ENCODE data around the gene ACY1. TPM values are rescaled to one million over a fixed set of nuclear protein-coding genes. Genes with fewer than 3 reads are reported as not detected.
"Not testable (repeated sequence)": the region's sequence is repeated elsewhere in the genome, so short reads cannot be mapped to it uniquely, and the experiment has no call there.

The ACY1 gene
- total and polyA plus RNA-seq, 2 of the 13 experiments (the other 11 are each of a cell fraction or from before 2014, with no cell fraction given): 113 to 162 TPM

- ATAC-seq (no peak; the same call in 2 of the 3 replicates), FAIRE-seq (no peak), DNase-seq (ENCODE audit: low spot score) (no peak)
- Histone ChIP-seq H3K9me3 (ENCODE audit: low read length) (no peaks in the 10 kb centered on the region), H2AFZ (ENCODE audit: low read length) (no peak overlapping the region), H3K9ac (ENCODE audit: insufficient read depth, low read depth, low read length) (no peak overlapping the region), H3K79me2 (ENCODE audit: insufficient read depth, low read length) (peaks cover 21% of the 10 kb centered on the region), H4K20me1 (ENCODE audit: insufficient read depth, low read length) (peaks cover 3% of the 10 kb centered on the region; the same call in 1 of the 2 replicates), H3K27ac (ENCODE audit: extremely low read length, insufficient read depth, low read length) (peak overlapping the region; percentile 37), H3K4me1 (ENCODE audit: insufficient read depth, low read length) (peaks cover 45% of the 10 kb centered on the region), H3K4me3 (replicated peaks in 1 of 3; ENCODE audit: insufficient read depth in 1 of 3, low read depth in 2 of 3, low read length in 3 of 3) (no peak overlapping the region), H3K27me3 (ENCODE audit: control insufficient read depth in 1 of 2, insufficient read depth in 2 of 2, low read length in 2 of 2) (no peaks in the 10 kb centered on the region; a peak in 1 of 5 replicates), H3K4me2 (ENCODE audit: low read depth, low read length) (no peak overlapping the region), H3K36me3 (replicated peaks in 1 of 2; ENCODE audit: control insufficient read depth in 1 of 2, insufficient read depth in 2 of 2, low read length in 2 of 2) (peaks cover 9 to 18% of the 10 kb centered on the region in 2 experiments)
- intact Hi-C loops (cut with micrococcal nuclease; ENCODE audit: unreplicated experiment): no loop called here
- in situ Hi-C loops (cut with HindIII; ENCODE audit: extremely low pct_ligation_motif_present, low pct_unique_long_range_greater_than_20kb): no loop called here
- WGBS (ENCODE audit: low lambda C conversion rate): 97% methylated on average over 2 of the region's 3 CpGs
- CTCF ChIA-PET (ENCODE audit: low intra/inter-chr PET ratio, low total read pairs): no interaction called here
- peak; percentile 24; the same call in 1 of the 2 replicates for TF ChIP-seq POLR2AphosphoS5 (IDR thresholded peaks at IDR 0.05; ENCODE audit: low read depth, low read length)
- TF ChIP-seq SMAD3 (CRISPR knock-in tag; IDR thresholded peaks at IDR 0.05): no peak
- peak; percentile 20 for TF ChIP-seq AGO2 (optimal IDR thresholded peaks at IDR 0.05; ENCODE audit: low read depth, low read length)
- peak; percentile 56 for TF ChIP-seq RBFOX2 (IDR thresholded peaks at IDR 0.05; ENCODE audit: low read depth, low read length)
- TF ChIP-seq AKAP8 (CRISPR knock-in tag; IDR thresholded peaks at IDR 0.05): peak; percentile 28; the same call in 1 of the 2 replicates
- peak in 1 of 2 experiments; percentile 52; a peak in 2 of 4 replicates for TF ChIP-seq POLR2A (IDR thresholded peaks at IDR 0.05; ENCODE audit: insufficient read depth in 1 of 2, low read depth in 2 of 2, low read length in 2 of 2)
- peak; percentile 97 for TF ChIP-seq RBM22 (optimal IDR thresholded peaks at IDR 0.05; ENCODE audit: low read length)
- TF ChIP-seq, protein P1, sequence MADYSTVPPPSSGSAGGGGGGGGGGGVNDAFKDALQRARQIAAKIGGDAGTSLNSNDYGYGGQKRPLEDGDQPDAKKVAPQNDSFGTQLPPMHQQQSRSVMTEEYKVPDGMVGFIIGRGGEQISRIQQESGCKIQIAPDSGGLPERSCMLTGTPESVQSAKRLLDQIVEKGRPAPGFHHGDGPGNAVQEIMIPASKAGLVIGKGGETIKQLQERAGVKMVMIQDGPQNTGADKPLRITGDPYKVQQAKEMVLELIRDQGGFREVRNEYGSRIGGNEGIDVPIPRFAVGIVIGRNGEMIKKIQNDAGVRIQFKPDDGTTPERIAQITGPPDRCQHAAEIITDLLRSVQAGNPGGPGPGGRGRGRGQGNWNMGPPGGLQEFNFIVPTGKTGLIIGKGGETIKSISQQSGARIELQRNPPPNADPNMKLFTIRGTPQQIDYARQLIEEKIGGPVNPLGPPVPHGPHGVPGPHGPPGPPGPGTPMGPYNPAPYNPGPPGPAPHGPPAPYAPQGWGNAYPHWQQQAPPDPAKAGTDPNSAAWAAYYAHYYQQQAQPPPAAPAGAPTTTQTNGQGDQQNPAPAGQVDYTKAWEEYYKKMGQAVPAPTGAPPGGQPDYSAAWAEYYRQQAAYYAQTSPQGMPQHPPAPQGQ (CRISPR knock-in tag; IDR thresholded peaks at IDR 0.05; ENCODE audit: borderline replicate concordance): 0 out of 2 replicates have a peak, but pooled peaks have one; percentile 38
- TF ChIP-seq, protein P2, sequence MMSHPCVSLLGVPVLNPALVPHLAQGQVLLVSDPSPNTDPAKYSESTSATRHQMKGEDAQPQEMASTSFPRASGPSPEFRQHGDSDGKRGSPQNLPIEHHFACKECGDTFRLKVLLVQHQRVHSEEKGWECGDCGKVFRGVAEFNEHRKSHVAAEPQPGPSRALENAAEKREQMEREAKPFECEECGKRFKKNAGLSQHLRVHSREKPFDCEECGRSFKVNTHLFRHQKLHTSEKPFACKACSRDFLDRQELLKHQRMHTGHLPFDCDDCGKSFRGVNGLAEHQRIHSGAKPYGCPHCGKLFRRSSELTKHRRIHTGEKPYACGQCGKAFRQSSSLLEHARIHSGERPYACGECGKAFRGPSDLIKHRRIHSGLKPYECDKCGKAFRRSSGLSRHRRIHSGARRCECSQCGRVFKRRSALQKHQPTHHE (CRISPR knock-in tag; IDR thresholded peaks at IDR 0.05; ENCODE audit: borderline replicate concordance): no peak
- no peak for TF ChIP-seq MIER3 (CRISPR knock-in tag; IDR thresholded peaks at IDR 0.05; ENCODE audit: borderline replicate concordance)
- peak; percentile 41 for TF ChIP-seq HNRNPH1 (optimal IDR thresholded peaks at IDR 0.05; ENCODE audit: low read depth, low read length)
- peak; percentile 93 for TF ChIP-seq ZSCAN22 (CRISPR knock-in tag; IDR thresholded peaks at IDR 0.05)
- POLR2A ChIA-PET: interaction anchor here (1.0 to 7.1 kb wide), 8 partner anchors 9 to 162 kb away, joined by 3 to 187 read pairs (median 9); partner anchors contain the start of genes ABHD14A, ABHD14B, ACY1 and PARP3
- TSS peak; percentile 65 for BruUV-seq (replicated peaks)
Measured at GRCh38 chr3:51992017-51992682, 8.8 kb downstream of the ACY1 start.

- H2AFZ ChIP-seq (ENCODE audit: low read length); DNase-seq (ENCODE audit: low spot score); H3K9ac ChIP-seq (ENCODE audit: insufficient read depth, low read depth, low read length); H3K27me3 ChIP-seq (ENCODE audit: control insufficient read depth in 1 of 2, insufficient read depth in 2 of 2, low read length in 2 of 2); FAIRE-seq; H4K20me1 ChIP-seq (ENCODE audit: insufficient read depth, low read length); CTCF ChIA-PET (ENCODE audit: low intra/inter-chr PET ratio, low total read pairs); in situ Hi-C loops (cut with HindIII; ENCODE audit: extremely low pct_ligation_motif_present, low pct_unique_long_range_greater_than_20kb); H3K9me3 ChIP-seq (ENCODE audit: low read length); ATAC-seq; H3K4me3 ChIP-seq (replicated peaks in 1 of 3; ENCODE audit: insufficient read depth in 1 of 3, low read depth in 2 of 3, low read length in 3 of 3); H3K27ac ChIP-seq (ENCODE audit: extremely low read length, insufficient read depth, low read length): not testable (repeated sequence)
- Histone ChIP-seq H3K36me3 (replicated peaks in 1 of 2; ENCODE audit: control insufficient read depth in 1 of 2, insufficient read depth in 2 of 2, low read length in 2 of 2) (peaks cover 9 to 18% of the 10 kb centered on the region in 2 experiments), H3K79me2 (ENCODE audit: insufficient read depth, low read length) (peaks cover 21% of the 10 kb centered on the region), H3K4me1 (ENCODE audit: insufficient read depth, low read length) (peaks cover 59% of the 10 kb centered on the region), H3K4me2 (ENCODE audit: low read depth, low read length) (peak overlapping the region; percentile 99; the same call in 1 of the 2 replicates)
- BruUV-seq (replicated peaks): TSS peak; percentile 65
- intact Hi-C loops (cut with micrococcal nuclease; ENCODE audit: unreplicated experiment): loop anchor here (2.0 kb wide), 1 partner anchor 51 kb away; the partner anchor contains the start of gene PARP3
- 78% methylated on average over 3 of the region's 13 CpGs for WGBS (ENCODE audit: low lambda C conversion rate)
- POLR2A ChIA-PET: interaction anchor here (6.6 to 7.1 kb wide), 2 partner anchors 10 to 52 kb away, joined by 64 to 187 read pairs; partner anchors contain the start of genes ACY1, PARP3 and RRP9
Measured at GRCh38 chr3:51993657-51994056, 10.3 kb downstream of the ACY1 start.

Data from HepG2 (cell line).